SK-N-SH (cell line): Measurements from ENCODE around the gene MAP3K5. TPM values are rescaled to one million over a fixed set of nuclear protein-coding genes. Genes with fewer than 3 reads are reported as not detected.

ENCODE experiments used
- CTCF ChIA-PET: fragments of 300-600, 350-600 bp; formaldehyde crosslinking; extraction: SDS; loops from one replicate; lab custom pipeline; 2021; lab: Yijun Ruan, JAX
- POLR2A ChIA-PET: fragments of 350-600 bp; sonication (Branson Sonifier 250); formaldehyde crosslinking; extraction: SDS; loops from one replicate; lab custom pipeline; 2020; ENCODE audit warnings: antibody characterized with exemption, inconsistent platforms; lab: Yijun Ruan, JAX
- DNase-seq: peaks from one replicate; pipeline ENCODE4 v3.0.0; 2012
- H2AFZ ChIP-seq: fragments of 200-600 bp; sonication (generic); 2 replicates; pipeline ENCODE4 v1.8.1; 2016; ENCODE audit warnings: antibody characterized with exemption, mild to moderate bottlenecking, low read depth
- H3F3A ChIP-seq: fragments of 200-600 bp; sonication (generic); replicated peaks from 2 replicates; pipeline ENCODE3; 2016; ENCODE audit warnings: antibody characterized with exemption, mild to moderate bottlenecking; ENCODE audit not compliant: insufficient read depth
- H3K27ac ChIP-seq, 2 experiments: fragments of 200-500 bp in 1 of 2; fragments of 200-600 bp in 1 of 2; sonication (Bioruptor generic) in 1 of 2; sonication (generic), shearing (Covaris generic) in 1 of 2; 2 replicates each; pipeline versions ENCODE4 v1.5.1 to v1.6.1; 2014 to 2016; ENCODE audit warnings: low read depth in 2 of 2, inconsistent platforms in 1 of 2, low read length in 1 of 2, mild to moderate bottlenecking in 1 of 2, mixed read lengths in 1 of 2
- H3K27me3 ChIP-seq: fragments of 200-600 bp; sonication (generic), shearing (Covaris generic); 2 replicates; pipeline ENCODE4 v1.6.1; 2016; ENCODE audit warnings: mixed run types; ENCODE audit not compliant: insufficient read depth
- H3K36me3 ChIP-seq, 2 experiments: fragments of 200-500 bp in 1 of 2; fragments of 200-600 bp in 1 of 2; sonication (Bioruptor generic) in 1 of 2; sonication (generic) in 1 of 2; replicated peaks in 1 of 2; 2 replicates each; pipeline versions ENCODE3 to v1.5.1; 2014 to 2016; ENCODE audit warnings: low read length in 1 of 2, mild to moderate bottlenecking in 1 of 2; ENCODE audit not compliant: insufficient read depth in 2 of 2, control insufficient read depth in 1 of 2
- H3K4me1 ChIP-seq, 2 experiments: fragments of 200-500 bp in 1 of 2; fragments of 200-600 bp in 1 of 2; sonication (Bioruptor generic) in 1 of 2; sonication (generic), shearing (Covaris generic) in 1 of 2; 2 replicates each; pipeline versions ENCODE4 v1.5.1 to v1.6.1; 2014 to 2016; ENCODE audit warnings: low read depth in 1 of 2, low read length in 1 of 2, mixed run types in 1 of 2; ENCODE audit not compliant: insufficient read depth in 2 of 2, control insufficient read depth in 1 of 2
- H3K4me2 ChIP-seq: fragments of 200-600 bp; sonication (generic), shearing (Covaris generic); 2 replicates; pipeline ENCODE4 v1.6.1; 2017; ENCODE audit warnings: mixed run types
- H3K4me3 ChIP-seq, 2 experiments: fragments of 200-500 bp in 1 of 2; fragments of 200-600 bp in 1 of 2; sonication (Bioruptor generic) in 1 of 2; sonication (generic), shearing (Covaris generic) in 1 of 2; 2 replicates each; pipeline versions ENCODE4 v1.5.1 to v1.8.1; 2014 to 2016; ENCODE audit warnings: low read depth in 2 of 2, inconsistent platforms in 1 of 2, low read length in 1 of 2, mild to moderate bottlenecking in 1 of 2, mixed read lengths in 1 of 2, moderate library complexity in 1 of 2
- H3K79me2 ChIP-seq: fragments of 200-600 bp; sonication (generic); 2 replicates; pipeline ENCODE4 v1.8.1; 2017; ENCODE audit warnings: mild to moderate bottlenecking; ENCODE audit not compliant: insufficient read depth
- H3K9ac ChIP-seq: fragments of 200-600 bp; sonication (generic); 2 replicates; pipeline ENCODE4 v1.6.1; 2017; ENCODE audit warnings: mixed run types
- H3K9me2 ChIP-seq: fragments of 200-600 bp; sonication (generic); 2 replicates; pipeline ENCODE4 v1.6.1; 2017; ENCODE audit warnings: mixed run types
- H3K9me3 ChIP-seq: fragments of 200-600 bp; sonication (generic); 2 replicates; pipeline ENCODE4 v1.6.1; 2017; ENCODE audit warnings: mixed run types, mild to moderate bottlenecking, moderate library complexity
- H4K20me1 ChIP-seq: fragments of 200-600 bp; sonication (generic); 2 replicates; pipeline ENCODE4 v1.6.1; 2017; ENCODE audit warnings: mild to moderate bottlenecking, mixed run types; ENCODE audit not compliant: insufficient read depth
- CHD2 ChIP-seq: fragments of 150-350 bp; IDR thresholded peaks from 2 replicates; pipeline ENCODE4 v1.6.1; 2018; ENCODE audit warnings: low read length; ENCODE audit not compliant: partially characterized antibody
- EZH2phosphoT487 ChIP-seq: fragments of 200-600 bp; sonication (generic); IDR thresholded peaks from 2 replicates; pipeline ENCODE4 v1.6.1; 2017; ENCODE audit warnings: low read depth, mixed run types, mild to moderate bottlenecking, antibody characterized with exemption, moderate library complexity, borderline replicate concordance
- FOXM1 ChIP-seq: IDR thresholded peaks from 2 replicates; pipeline ENCODE4 v1.4.0; 2012; ENCODE audit warnings: low read depth, mild to moderate bottlenecking
- GABPA ChIP-seq: IDR thresholded peaks from 2 replicates; pipeline ENCODE4 v1.4.0; 2012; ENCODE audit warnings: low read depth, mild to moderate bottlenecking
- GATA2 ChIP-seq: sonication (generic); formaldehyde crosslinking; IDR thresholded peaks from 2 replicates; pipeline ENCODE4 v1.5.0; 2020; ENCODE audit warnings: mild to moderate bottlenecking, missing genetic modification reagents
- JUND ChIP-seq: IDR thresholded peaks from 2 replicates; pipeline ENCODE4 v1.4.0; 2012
- MAX ChIP-seq: IDR thresholded peaks from 2 replicates; pipeline ENCODE4 v1.4.0; 2012; ENCODE audit warnings: low read depth
- NFIC ChIP-seq: IDR thresholded peaks from 2 replicates; pipeline ENCODE4 v1.4.0; 2012; ENCODE audit warnings: borderline replicate concordance
- NRF1 ChIP-seq: IDR thresholded peaks from 2 replicates; pipeline ENCODE4 v1.6.1; 2012; ENCODE audit warnings: low read depth, mild to moderate bottlenecking, low read length
- POLR2AphosphoS5 ChIP-seq: IDR thresholded peaks from 2 replicates; pipeline ENCODE4 v1.6.1; 2012; ENCODE audit warnings: low read depth, low read length
- RFX5 ChIP-seq: IDR thresholded peaks from 2 replicates; pipeline ENCODE4 v1.6.1; 2012; ENCODE audit warnings: mild to moderate bottlenecking, improper control_type of control experiment, low read length
- RXRA ChIP-seq: IDR thresholded peaks from 2 replicates; pipeline ENCODE4 v1.4.0; 2012; ENCODE audit warnings: low read depth, mild to moderate bottlenecking, borderline replicate concordance
- SIN3A ChIP-seq: IDR thresholded peaks from 2 replicates; pipeline ENCODE4 v1.6.1; 2012; ENCODE audit warnings: low read depth, mild to moderate bottlenecking, low read length, moderate library complexity, borderline replicate concordance
- TCF12 ChIP-seq: IDR thresholded peaks from 2 replicates; pipeline ENCODE4 v1.4.0; 2012
- USF2 ChIP-seq: fragments of 150-350 bp; IDR thresholded peaks from 2 replicates; pipeline ENCODE4 v1.6.1; 2017; ENCODE audit warnings: antibody characterized with exemption, low read length, low read depth, borderline replicate concordance
- ZBTB33 ChIP-seq: IDR thresholded peaks from 2 replicates; pipeline ENCODE4 v1.4.0; 2012; ENCODE audit warnings: low read depth, borderline replicate concordance
- WGBS: methylation state at CpG from one replicate; pipeline ENCODE4 v1.1.6; 2017; ENCODE audit warnings: low lambda C conversion rate; 5-methylcytosine and 5-hydroxymethylcytosine counted together
- polyA plus RNA-seq, 3 experiments: library from polyadenylated mRNA; depleted of rRNA; stranded (reverse); fragments of >200 nt; gene quantifications; 2 replicates each; pipeline ENCODE4 v1.2.3, GENCODE V29; 2012
- TF ChIP-seq, protein P1 (sequence below): IDR thresholded peaks from 2 replicates; pipeline ENCODE4 v1.4.0; 2012; ENCODE audit warnings: low read depth, borderline replicate concordance
- TF ChIP-seq, protein P2 (sequence below): IDR thresholded peaks from 2 replicates; pipeline ENCODE4; 2012

The MAP3K5 gene
- polyA plus RNA-seq, 1 of the 3 experiments (the other 2 are of a cell fraction): 1.4 TPM

DNA sequence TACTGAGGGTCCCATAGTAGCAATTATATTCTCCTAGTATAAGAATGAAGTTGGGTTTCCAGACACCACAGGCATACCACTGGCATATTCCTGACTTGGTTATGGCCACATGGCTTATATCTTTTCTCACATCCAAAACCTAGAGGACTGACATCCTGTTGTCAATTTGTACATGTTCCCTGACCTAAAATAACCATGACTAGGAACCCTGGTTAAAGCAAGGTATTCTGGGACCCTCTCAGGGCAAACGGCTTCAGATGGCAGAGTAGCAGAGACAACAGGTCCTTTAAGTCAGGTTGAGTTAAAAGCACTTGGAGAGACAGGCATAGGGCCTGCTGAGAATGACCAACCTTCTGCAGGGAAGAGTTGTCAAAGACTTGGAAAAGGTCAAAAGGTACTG lies 12.6 kb downstream of the MAP3K5 start:
- Histone ChIP-seq H3F3A (peaks cover 14% of the 10 kb centered on the region), H3K9ac (no peak overlapping the region), H4K20me1 (no peaks in the 10 kb centered on the region), H3K27ac (no peak overlapping the region), H3K4me2 (no peak overlapping the region), H3K4me1 (peaks cover 9 to 14% of the 10 kb centered on the region in 2 experiments), H3K9me2 (no peaks in the 10 kb centered on the region), H3K27me3 (no peaks in the 10 kb centered on the region), H3K36me3 (no peaks in the 10 kb centered on the region), H3K9me3 (no peaks in the 10 kb centered on the region), H2AFZ (no peak overlapping the region), H3K4me3 (no peak overlapping the region), H3K79me2 (peaks cover 60% of the 10 kb centered on the region)
- ChIA-PET POLR2A (no interaction called here), CTCF (interaction anchor here (1.8 to 4.5 kb wide), 2 partner anchors 9 to 13 kb away, joined by 5 to 18 read pairs; partner anchors contain the start of gene MAP3K5)
- WGBS: 100% methylated on average over 1 of the region's 1 CpG
- DNase-seq: no peak
- TF ChIP-seq NFIC (no peak), JUND (no peak), TCF12 (no peak), RXRA (no peak), SIN3A (no peak), FOXM1 (no peak), ZBTB33 (no peak), GABPA (no peak), RFX5 (no peak), POLR2AphosphoS5 (no peak)
- TF ChIP-seq, protein P1, sequence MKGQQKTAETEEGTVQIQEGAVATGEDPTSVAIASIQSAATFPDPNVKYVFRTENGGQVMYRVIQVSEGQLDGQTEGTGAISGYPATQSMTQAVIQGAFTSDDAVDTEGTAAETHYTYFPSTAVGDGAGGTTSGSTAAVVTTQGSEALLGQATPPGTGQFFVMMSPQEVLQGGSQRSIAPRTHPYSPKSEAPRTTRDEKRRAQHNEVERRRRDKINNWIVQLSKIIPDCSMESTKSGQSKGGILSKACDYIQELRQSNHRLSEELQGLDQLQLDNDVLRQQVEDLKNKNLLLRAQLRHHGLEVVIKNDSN: no peak

DNA sequence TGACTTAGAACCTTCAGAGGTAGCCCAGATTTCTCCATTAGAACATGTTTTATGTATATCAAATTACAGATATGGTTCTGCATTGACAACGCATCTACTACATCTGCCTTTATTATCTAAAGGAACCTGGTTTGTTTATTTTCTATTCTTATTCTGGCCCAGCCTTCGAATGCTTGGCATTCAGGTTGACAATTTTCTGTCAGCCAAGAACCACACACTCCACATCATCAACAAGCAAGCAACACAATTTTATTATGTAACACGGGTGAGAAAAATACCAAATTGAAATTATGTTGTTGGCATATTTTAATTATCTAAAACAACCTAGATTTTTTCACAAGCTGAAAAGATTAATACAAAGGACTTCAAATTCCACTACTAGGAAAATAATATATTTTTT lies 14.6 kb downstream of the MAP3K5 start:
- Histone ChIP-seq H3K9ac (no peak overlapping the region), H3K9me2 (no peaks in the 10 kb centered on the region), H3K27me3 (no peaks in the 10 kb centered on the region), H3K27ac (no peak overlapping the region), H3K36me3 (no peaks in the 10 kb centered on the region), H3K79me2 (peaks cover 55% of the 10 kb centered on the region), H3K4me3 (no peak overlapping the region), H3K4me1 (peaks cover 6 to 14% of the 10 kb centered on the region in 2 experiments), H4K20me1 (no peaks in the 10 kb centered on the region), H3K9me3 (no peaks in the 10 kb centered on the region), H3F3A (peaks cover 13% of the 10 kb centered on the region), H3K4me2 (no peak overlapping the region), H2AFZ (no peak overlapping the region)
- ChIA-PET CTCF (interaction anchor here (1.1 to 4.5 kb wide), 2 partner anchors 10 to 15 kb away, joined by 4 to 18 read pairs; partner anchors contain the start of gene MAP3K5), POLR2A (no interaction called here)
- WGBS: 93% methylated on average over 3 of the region's 3 CpGs
- TF ChIP-seq NRF1 (no peak), MAX (no peak), POLR2AphosphoS5 (no peak), FOXM1 (no peak), GATA2 (CRISPR knock-in tag) (no peak), EZH2phosphoT487 (no peak), USF2 (no peak), CHD2 (no peak)
- TF ChIP-seq, protein P2, sequence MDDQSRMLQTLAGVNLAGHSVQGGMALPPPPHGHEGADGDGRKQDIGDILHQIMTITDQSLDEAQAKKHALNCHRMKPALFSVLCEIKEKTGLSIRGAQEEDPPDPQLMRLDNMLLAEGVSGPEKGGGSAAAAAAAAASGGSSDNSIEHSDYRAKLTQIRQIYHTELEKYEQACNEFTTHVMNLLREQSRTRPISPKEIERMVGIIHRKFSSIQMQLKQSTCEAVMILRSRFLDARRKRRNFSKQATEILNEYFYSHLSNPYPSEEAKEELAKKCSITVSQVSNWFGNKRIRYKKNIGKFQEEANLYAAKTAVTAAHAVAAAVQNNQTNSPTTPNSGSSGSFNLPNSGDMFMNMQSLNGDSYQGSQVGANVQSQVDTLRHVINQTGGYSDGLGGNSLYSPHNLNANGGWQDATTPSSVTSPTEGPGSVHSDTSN: no peak
- DNase-seq: no peak
